IMR-90 (cell line): ENCODE measurements around the gene RELCH. TPM values are rescaled to one million over a fixed set of nuclear protein-coding genes. Genes with fewer than 3 reads are reported as not detected.

Experiments
- ATAC-seq: fragments of 200-7000 bp; cut with Tn5 transposase; 2 replicates; pipeline ENCODE4 v1.9.1; 2020; ENCODE audit warnings: low read depth, mild to moderate bottlenecking, moderate library complexity
- BruUV-seq: library from RNA; stranded (reverse); fragments of 400-500 nt; replicated peaks from 2 replicates; lab custom pipeline; 2021; lab: Mats Ljungman, UMichigan
- CTCF ChIA-PET: fragments of 300-600 bp; formaldehyde crosslinking; extraction: SDS; loops from one replicate; lab custom pipeline; 2021; ENCODE audit warnings: antibody characterized with exemption; lab: Yijun Ruan, JAX
- POLR2A ChIA-PET: fragments of 300-600 bp; sonication (Branson Sonifier 250); formaldehyde crosslinking; loops from one replicate; lab custom pipeline; 2022; ENCODE audit warnings: antibody characterized with exemption; ENCODE audit not compliant: unreplicated experiment; lab: Charles Lee
- DNase-seq: peaks from one replicate; pipeline ENCODE4 v3.0.0; 2013
- H2AFZ ChIP-seq: replicated peaks from 2 replicates; pipeline ENCODE3; 2013; ENCODE audit warnings: low read length, mild to moderate bottlenecking; ENCODE audit not compliant: poor library complexity
- H2AK5ac ChIP-seq: 2 replicates; pipeline ENCODE4 v1.6.1; 2013; ENCODE audit warnings: low read depth, low read length, inconsistent platforms
- H2AK9ac ChIP-seq: replicated peaks from 2 replicates; pipeline ENCODE3; 2013; ENCODE audit warnings: mild to moderate bottlenecking, low read depth, low read length, moderate library complexity; ENCODE audit not compliant: poor library complexity
- H2BK120ac ChIP-seq: 2 replicates; pipeline ENCODE4 v1.6.1; 2013; ENCODE audit warnings: low read depth, low read length, inconsistent platforms
- H2BK15ac ChIP-seq: 3 replicates; pipeline ENCODE4 v1.6.1; 2013; ENCODE audit warnings: low read depth, low read length, inconsistent platforms
- H2BK20ac ChIP-seq: 2 replicates; pipeline ENCODE4 v1.6.1; 2013; ENCODE audit warnings: low read depth, mild to moderate bottlenecking, inconsistent platforms, low read length, moderate library complexity
- H2BK5ac ChIP-seq: 2 replicates; pipeline ENCODE4 v1.6.1; 2013; ENCODE audit warnings: mild to moderate bottlenecking, low read depth, low read length, inconsistent platforms; ENCODE audit not compliant: poor library complexity, severe bottlenecking
- H3K14ac ChIP-seq: replicated peaks from 2 replicates; pipeline ENCODE4 v1.6.1; 2013; ENCODE audit warnings: low read depth, low read length, inconsistent platforms
- H3K18ac ChIP-seq: 2 replicates; pipeline ENCODE4 v1.6.1; 2013; ENCODE audit warnings: low read depth, low read length, control low read depth
- H3K23ac ChIP-seq: 2 replicates; pipeline ENCODE4 v1.6.1; 2013; ENCODE audit warnings: low read depth, low read length, inconsistent platforms
- H3K27ac ChIP-seq: 2 replicates; pipeline ENCODE4 v1.5.1; 2013; ENCODE audit warnings: mild to moderate bottlenecking, control low read depth, low read length; ENCODE audit not compliant: insufficient read depth
- H3K27me3 ChIP-seq: 2 replicates; pipeline ENCODE4 v1.6.1; 2013; ENCODE audit warnings: low read length; ENCODE audit not compliant: control insufficient read depth, insufficient read depth
- H3K36me3 ChIP-seq: 2 replicates; pipeline ENCODE4 v1.6.1; 2013; ENCODE audit warnings: low read length, mixed read lengths; ENCODE audit not compliant: control insufficient read depth, insufficient read depth
- H3K4ac ChIP-seq: 2 replicates; pipeline ENCODE4 v1.6.1; 2013; ENCODE audit warnings: low read depth, low read length, inconsistent platforms
- H3K4me1 ChIP-seq: 2 replicates; pipeline ENCODE4 v1.6.1; 2013; ENCODE audit warnings: low read length, mixed read lengths; ENCODE audit not compliant: control insufficient read depth, insufficient read depth
- H3K4me2 ChIP-seq: 2 replicates; pipeline ENCODE4 v1.6.1; 2013; ENCODE audit warnings: low read depth, mild to moderate bottlenecking, control low read depth, low read length, moderate library complexity
- H3K4me3 ChIP-seq: 2 replicates; pipeline ENCODE4 v1.5.1; 2013; ENCODE audit warnings: low read depth, mild to moderate bottlenecking, control low read depth, low read length, moderate library complexity; ENCODE audit not compliant: insufficient read depth
- H3K56ac ChIP-seq: 2 replicates; pipeline ENCODE4 v1.6.1; 2013; ENCODE audit warnings: low read length, inconsistent platforms; ENCODE audit not compliant: insufficient read depth; ENCODE audit errors: extremely low read depth
- H3K79me1 ChIP-seq, 2 experiments: 2 replicates each; pipeline ENCODE4 v1.6.1; 2013; ENCODE audit warnings: low read length in 2 of 2, inconsistent platforms in 1 of 2, low read depth in 1 of 2
- H3K9ac ChIP-seq: 2 replicates; pipeline ENCODE4 v1.6.1; 2013; ENCODE audit warnings: low read depth, low read length, control low read depth
- H3K9me1 ChIP-seq: 2 replicates; pipeline ENCODE4 v1.6.1; 2013; ENCODE audit warnings: low read length, inconsistent platforms; ENCODE audit not compliant: insufficient read depth
- H3K9me3 ChIP-seq: 2 replicates; pipeline ENCODE4 v1.6.1; 2013; ENCODE audit warnings: low read length; ENCODE audit not compliant: control insufficient read depth, insufficient read depth
- H4K20me1 ChIP-seq: 2 replicates; pipeline ENCODE4 v1.6.1; 2013; ENCODE audit warnings: low read length, inconsistent platforms; ENCODE audit not compliant: insufficient read depth
- H4K5ac ChIP-seq: 2 replicates; pipeline ENCODE4 v1.6.1; 2013; ENCODE audit warnings: mild to moderate bottlenecking, low read depth, low read length, control low read depth
- H4K8ac ChIP-seq, 2 experiments: 2 replicates each; pipeline ENCODE4 v1.6.1; 2013; ENCODE audit warnings: low read depth in 2 of 2, low read length in 2 of 2, control low read depth in 1 of 2, inconsistent platforms in 1 of 2
- H4K91ac ChIP-seq: 2 replicates; pipeline ENCODE4 v1.6.1; 2013; ENCODE audit warnings: low read depth, low read length, inconsistent platforms; ENCODE audit not compliant: insufficient read depth
- BHLHE40 ChIP-seq: fragments of 150-350 bp; IDR thresholded peaks from 2 replicates; pipeline ENCODE4 v1.6.1; 2016; ENCODE audit warnings: mild to moderate bottlenecking, low read depth, low read length
- CHD1 ChIP-seq: IDR thresholded peaks from 2 replicates; pipeline ENCODE4 v1.6.1; 2012; ENCODE audit warnings: low read depth, low read length, improper control_type of control experiment
- FOS ChIP-seq: fragments of 150-350 bp; IDR thresholded peaks from 2 replicates; pipeline ENCODE4 v1.6.1; 2016; ENCODE audit warnings: low read depth, low read length
- MAFK ChIP-seq: IDR thresholded peaks from 2 replicates; pipeline ENCODE4 v1.6.1; 2012; ENCODE audit warnings: low read depth, low read length, improper control_type of control experiment
- MAZ ChIP-seq: IDR thresholded peaks from 2 replicates; pipeline ENCODE4 v1.6.1; 2012; ENCODE audit warnings: low read depth, mild to moderate bottlenecking, low read length, improper control_type of control experiment, moderate library complexity, borderline replicate concordance
- MXI1 ChIP-seq: IDR thresholded peaks from 2 replicates; pipeline ENCODE4 v1.6.1; 2012; ENCODE audit warnings: low read depth, mild to moderate bottlenecking, low read length, moderate library complexity, borderline replicate concordance
- NFE2L2 ChIP-seq: fragments of 150-350 bp; IDR thresholded peaks from 2 replicates; pipeline ENCODE4 v1.6.1; 2016; ENCODE audit warnings: low read depth, mild to moderate bottlenecking, low read length
- RAD21 ChIP-seq: IDR thresholded peaks from 2 replicates; pipeline ENCODE4 v1.6.1; 2012; ENCODE audit warnings: low read length, improper control_type of control experiment
- RCOR1 ChIP-seq: IDR thresholded peaks from 2 replicates; pipeline ENCODE4 v1.6.1; 2012; ENCODE audit warnings: mild to moderate bottlenecking, low read length, improper control_type of control experiment; ENCODE audit not compliant: insufficient replicate concordance
- SMC3 ChIP-seq: fragments of 150-350 bp; IDR thresholded peaks from 2 replicates; pipeline ENCODE4 v1.6.1; 2016; ENCODE audit warnings: low read depth, mild to moderate bottlenecking, antibody characterized with exemption, low read length, moderate library complexity
- WGBS, 2 experiments: methylation state at CpG; one replicate each; pipeline versions ENCODE4 v1.1.5 to v1.1.7; 2013; ENCODE audit warnings: missing lambda C conversion rate in 2 of 2; ENCODE audit not compliant: insufficient read length in 1 of 2; ENCODE audit errors: extremely low coverage in 2 of 2; 5-methylcytosine and 5-hydroxymethylcytosine counted together
- dilution Hi-C: fragments of 300-500 bp; cut with HindIII; formaldehyde crosslinking; loops from one replicate; pipeline ENCODE4 v1.14.3; 2018; ENCODE audit warnings: low sequenced_read_pairs; ENCODE audit not compliant: unreplicated experiment
- in situ Hi-C: fragments of 300-500 bp; cut with MboI; formaldehyde crosslinking; loops from 3 replicates; pipeline ENCODE4 v1.14.3; 2019; ENCODE audit warnings: low sequenced_read_pairs, inconsistent platforms, mixed read lengths
- intact Hi-C: fragments of 100-400 bp; cut with micrococcal nuclease; formaldehyde crosslinking; loops from 2 replicates; pipeline ENCODE4 v1.10.0; 2022
- polyA plus RNA-seq, 3 experiments: library from polyadenylated mRNA; depleted of rRNA; stranded (reverse); fragments of >200 nt; gene quantifications; 2 replicates each; pipeline ENCODE4 v1.2.3, GENCODE V29; 2012; ENCODE audit warnings: low replicate concordance in 1 of 3
- total RNA-seq: library from RNA; depleted of rRNA; stranded (reverse); fragments of >200 nt; gene quantifications from 2 replicates; pipeline ENCODE4 v1.2.3, GENCODE V29; 2012
- TF ChIP-seq, protein P1 (sequence below): fragments of 150-350 bp; IDR thresholded peaks from 2 replicates; pipeline ENCODE4 v1.6.1; 2016; ENCODE audit warnings: low read depth, mild to moderate bottlenecking, low read length, moderate library complexity, borderline replicate concordance
- TF ChIP-seq, protein P2 (sequence below): fragments of 150-350 bp; IDR thresholded peaks from 2 replicates; pipeline ENCODE4 v1.6.1; 2017; ENCODE audit warnings: mild to moderate bottlenecking, antibody characterized with exemption, low read length, low read depth
- TF ChIP-seq, protein P3 (sequence below): conservative IDR thresholded peaks from 2 replicates; pipeline ENCODE4 v1.5.1; 2012; ENCODE audit warnings: mild to moderate bottlenecking, low read depth, low read length, improper control_type of control experiment

The RELCH gene
- total and polyA plus RNA-seq, 2 of the 4 experiments (the other 2 are of a cell fraction) = 14.4 to 52.5 TPM

DNA sequence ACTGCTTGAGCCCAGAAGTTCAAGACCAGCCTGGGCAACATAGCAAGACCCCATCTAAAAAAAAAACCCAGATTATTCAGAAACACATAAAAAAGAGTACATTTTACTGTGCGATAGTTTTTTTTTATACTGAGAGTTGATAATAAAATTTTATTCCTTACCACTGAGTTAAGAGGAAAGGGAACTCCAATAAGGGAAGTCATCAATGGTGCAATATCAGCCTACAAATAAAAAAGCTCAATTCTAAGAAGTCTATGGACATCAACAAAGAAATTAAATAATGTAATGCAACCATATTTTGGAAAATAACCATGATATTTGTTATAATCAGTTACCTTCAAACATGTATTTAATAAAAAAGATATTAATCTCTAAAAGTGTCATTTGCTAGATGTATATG lies 46.8 kb upstream of the RELCH start:
- no CpG with 5 or more reads among the region's 1 CpG for WGBS, 2 experiments
- no peak overlapping the region for H3K27ac ChIP-seq
- no peak overlapping the region for H3K18ac ChIP-seq
- no peak overlapping the region for H3K4me2 ChIP-seq
- CTCF ChIA-PET = interaction anchor here (0.6 to 0.7 kb wide), 2 partner anchors 258 to 259 kb away, joined by 7 read pairs; no protein-coding TSS in a partner anchor
- H3K36me3 ChIP-seq = peaks cover 7% of the 10 kb centered on the region
- POLR2A ChIA-PET = no interaction called here
- dilution Hi-C loops = no loop called here
- no TSS peak for BruUV-seq
- H4K91ac ChIP-seq = no peak overlapping the region
- no peak overlapping the region for H2BK15ac ChIP-seq
- no peak for TF ChIP-seq MXI1
- no peak for TF ChIP-seq CHD1
- no peak for TF ChIP-seq RCOR1
- no peak for TF ChIP-seq MAFK
- TF ChIP-seq, protein P1, sequence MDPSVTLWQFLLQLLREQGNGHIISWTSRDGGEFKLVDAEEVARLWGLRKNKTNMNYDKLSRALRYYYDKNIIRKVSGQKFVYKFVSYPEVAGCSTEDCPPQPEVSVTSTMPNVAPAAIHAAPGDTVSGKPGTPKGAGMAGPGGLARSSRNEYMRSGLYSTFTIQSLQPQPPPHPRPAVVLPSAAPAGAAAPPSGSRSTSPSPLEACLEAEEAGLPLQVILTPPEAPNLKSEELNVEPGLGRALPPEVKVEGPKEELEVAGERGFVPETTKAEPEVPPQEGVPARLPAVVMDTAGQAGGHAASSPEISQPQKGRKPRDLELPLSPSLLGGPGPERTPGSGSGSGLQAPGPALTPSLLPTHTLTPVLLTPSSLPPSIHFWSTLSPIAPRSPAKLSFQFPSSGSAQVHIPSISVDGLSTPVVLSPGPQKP = no peak
- TF ChIP-seq, protein P2, sequence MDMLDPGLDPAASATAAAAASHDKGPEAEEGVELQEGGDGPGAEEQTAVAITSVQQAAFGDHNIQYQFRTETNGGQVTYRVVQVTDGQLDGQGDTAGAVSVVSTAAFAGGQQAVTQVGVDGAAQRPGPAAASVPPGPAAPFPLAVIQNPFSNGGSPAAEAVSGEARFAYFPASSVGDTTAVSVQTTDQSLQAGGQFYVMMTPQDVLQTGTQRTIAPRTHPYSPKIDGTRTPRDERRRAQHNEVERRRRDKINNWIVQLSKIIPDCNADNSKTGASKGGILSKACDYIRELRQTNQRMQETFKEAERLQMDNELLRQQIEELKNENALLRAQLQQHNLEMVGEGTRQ = no peak
- TF ChIP-seq SMC3 = no peak
- no peak for TF ChIP-seq FOS
- TF ChIP-seq BHLHE40 = no peak
- no peak for TF ChIP-seq MAZ
- no peak for TF ChIP-seq NFE2L2
- TF ChIP-seq RAD21 = no peak
- TF ChIP-seq, protein P3, sequence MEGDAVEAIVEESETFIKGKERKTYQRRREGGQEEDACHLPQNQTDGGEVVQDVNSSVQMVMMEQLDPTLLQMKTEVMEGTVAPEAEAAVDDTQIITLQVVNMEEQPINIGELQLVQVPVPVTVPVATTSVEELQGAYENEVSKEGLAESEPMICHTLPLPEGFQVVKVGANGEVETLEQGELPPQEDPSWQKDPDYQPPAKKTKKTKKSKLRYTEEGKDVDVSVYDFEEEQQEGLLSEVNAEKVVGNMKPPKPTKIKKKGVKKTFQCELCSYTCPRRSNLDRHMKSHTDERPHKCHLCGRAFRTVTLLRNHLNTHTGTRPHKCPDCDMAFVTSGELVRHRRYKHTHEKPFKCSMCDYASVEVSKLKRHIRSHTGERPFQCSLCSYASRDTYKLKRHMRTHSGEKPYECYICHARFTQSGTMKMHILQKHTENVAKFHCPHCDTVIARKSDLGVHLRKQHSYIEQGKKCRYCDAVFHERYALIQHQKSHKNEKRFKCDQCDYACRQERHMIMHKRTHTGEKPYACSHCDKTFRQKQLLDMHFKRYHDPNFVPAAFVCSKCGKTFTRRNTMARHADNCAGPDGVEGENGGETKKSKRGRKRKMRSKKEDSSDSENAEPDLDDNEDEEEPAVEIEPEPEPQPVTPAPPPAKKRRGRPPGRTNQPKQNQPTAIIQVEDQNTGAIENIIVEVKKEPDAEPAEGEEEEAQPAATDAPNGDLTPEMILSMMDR = no peak
- no peaks in the 10 kb centered on the region for H3K27me3 ChIP-seq
- no peak overlapping the region for H3K56ac ChIP-seq
- H2AFZ ChIP-seq = no peak overlapping the region
- H2BK20ac ChIP-seq = no peak overlapping the region
- H4K5ac ChIP-seq = no peak overlapping the region
- no peak overlapping the region for H2AK5ac ChIP-seq
- H2BK120ac ChIP-seq = no peak overlapping the region
- no peak overlapping the region for H2BK5ac ChIP-seq
- H3K23ac ChIP-seq = no peak overlapping the region
- H3K14ac ChIP-seq = no peak overlapping the region
- no peak for ATAC-seq
- H3K9me3 ChIP-seq = no peaks in the 10 kb centered on the region
- H3K79me1 ChIP-seq = no peaks in the 10 kb centered on the region; a peak in 1 of 4 replicates
- in situ Hi-C loops = no loop called here
- H3K4me3 ChIP-seq = no peak overlapping the region
- intact Hi-C loops = no loop called here
- no peak overlapping the region for H3K9ac ChIP-seq
- H4K20me1 ChIP-seq = no peaks in the 10 kb centered on the region
- no peak overlapping the region for H2AK9ac ChIP-seq
- peaks cover 10% of the 10 kb centered on the region for H3K9me1 ChIP-seq
- no peak overlapping the region for H4K8ac ChIP-seq
- no peaks in the 10 kb centered on the region for H3K4me1 ChIP-seq
- no peak for DNase-seq
- no peak overlapping the region for H3K4ac ChIP-seq
